Thoracic aorta (tissue), 2 donors: ENCODE data around the gene ANKRA2. TPM values are rescaled to one million over a fixed set of nuclear protein-coding genes. Genes with fewer than 3 reads are reported as not detected.
A peak's percentile ranks its signal among the peaks of the same experiment; 100 is the strongest.

Experiments
- ATAC-seq: fragments of 150-250 bp; one replicate; pipeline ENCODE4 v1.8.0; 2017; ENCODE audit warnings: low read depth; ENCODE audit not compliant: insufficient number of reproducible peaks, low FRiP score
- DNase-seq: peaks from one replicate; pipeline ENCODE4 v3.0.0-alpha.2; 2020; ENCODE audit warnings: low spot score
- H3K27ac ChIP-seq, 2 donors: fragments of 200-600 bp; sonication (generic); 1 replicate in 1 of 2; 2 replicates in 1 of 2; pipeline ENCODE4 v1.5.1; 2016; ENCODE audit warnings: mild to moderate bottlenecking in 2 of 2, moderate library complexity in 2 of 2
- H3K27me3 ChIP-seq: fragments of 200-600 bp; sonication (generic); replicated peaks from 2 replicates; pipeline ENCODE4 v1.6.0; 2016; ENCODE audit warnings: mild to moderate bottlenecking; ENCODE audit not compliant: insufficient read depth
- H3K36me3 ChIP-seq: fragments of 200-600 bp; sonication (generic); one replicate; pipeline ENCODE4 v1.5.1; 2016
- H3K4me1 ChIP-seq, 2 donors: fragments of 200-600 bp; sonication (generic); 1 replicate in 1 of 2; 2 replicates in 1 of 2; pipeline versions ENCODE4 v1.5.1 to v1.6.0; 2016; ENCODE audit warnings: low read depth in 2 of 2, mild to moderate bottlenecking in 1 of 2; ENCODE audit not compliant: control insufficient read depth in 1 of 2
- H3K4me3 ChIP-seq: fragments of 200-600 bp; sonication (generic); 2 replicates; pipeline ENCODE4 v1.5.1; 2016; ENCODE audit warnings: mild to moderate bottlenecking
- H3K9me3 ChIP-seq: fragments of 200-600 bp; sonication (generic); 2 replicates; pipeline ENCODE4 v1.5.1; 2016
- CTCF ChIP-seq: fragments of 200-600 bp; sonication (generic); IDR thresholded peaks from one replicate; pipeline ENCODE4 v1.5.1; 2019; ENCODE audit warnings: antibody characterized with exemption
- total RNA-seq, 2 donors: library from RNA; depleted of rRNA; stranded (reverse); fragments of >200 nt; gene quantifications; one replicate each; pipeline versions ENCODE4 v1.1.0 to v1.2.3, GENCODE V29; 2016

Gene ANKRA2
- total RNA-seq, 2 donors from 2014 or later = 13.1 to 35.6 TPM

- Histone ChIP-seq H3K4me3 (no peak overlapping the region), H3K27ac (no peak overlapping the region), H3K36me3 (no peaks in the 10 kb centered on the region), H3K9me3 (no peaks in the 10 kb centered on the region), H3K4me1 (no peaks in the 10 kb centered on the region), H3K27me3 (no peaks in the 10 kb centered on the region)
- DNase-seq = no peak
- no peak for TF ChIP-seq CTCF
- ATAC-seq = no peak
These were observed 26.5 kb upstream of the ANKRA2 start for GRCh38 chr5:73591698-73592501.

- Histone ChIP-seq H3K9me3 (no peaks in the 10 kb centered on the region), H3K27ac (no peak overlapping the region), H3K36me3 (no peaks in the 10 kb centered on the region), H3K4me1 (no peaks in the 10 kb centered on the region), H3K27me3 (no peaks in the 10 kb centered on the region), H3K4me3 (no peak overlapping the region)
- DNase-seq (peak; percentile 17), ATAC-seq (peak; percentile 76)
- TF ChIP-seq CTCF = peak; percentile 91
These were observed 25.8 kb upstream of the ANKRA2 start for GRCh38 chr5:73591102-73591695.

- no peak for TF ChIP-seq CTCF
- ATAC-seq = no peak
These were observed 22.5 kb upstream of the ANKRA2 start for GRCh38 chr5:73587923-73588322.

GRCh38 chr5:73582285-73583145, 17.1 kb upstream of the ANKRA2 start:
- H3K27me3 ChIP-seq = no peaks in the 10 kb centered on the region
- no peak overlapping the region for H3K27ac ChIP-seq
- TF ChIP-seq CTCF = no peak
- H3K4me1 ChIP-seq = no peaks in the 10 kb centered on the region
- DNase-seq (no peak), ATAC-seq (no peak)
- no peaks in the 10 kb centered on the region for H3K9me3 ChIP-seq
- H3K36me3 ChIP-seq = peaks cover 13% of the 10 kb centered on the region
- H3K4me3 ChIP-seq = no peak overlapping the region

More at GRCh38 chr5:73587923-73588322, 22.5 kb upstream of the ANKRA2 start:
- Histone ChIP-seq H3K36me3 (no peaks in the 10 kb centered on the region), H3K27me3 (no peaks in the 10 kb centered on the region), H3K27ac (no peak overlapping the region), H3K4me1 (no peaks in the 10 kb centered on the region), H3K9me3 (no peaks in the 10 kb centered on the region), H3K4me3 (no peak overlapping the region)
- no peak for DNase-seq
